Transverse colon (tissue), 3 donors: Measurements from ENCODE around the gene SGCA.

ENCODE experiments used
- EP300 ChIP-seq: sonication (generic); formaldehyde crosslinking; IDR thresholded peaks from one replicate; pipeline ENCODE4 v1.6.1; 2017; ENCODE audit warnings: antibody characterized with exemption, low read depth
- POLR2A ChIP-seq: fragments of 450-650 bp; IDR thresholded peaks from one replicate; pipeline ENCODE4 v1.6.1; 2016; ENCODE audit warnings: antibody characterized with exemption, mild to moderate bottlenecking, moderate library complexity
- TF ChIP-seq, protein P1 (sequence below), 5 experiments: fragments of 200-600 bp in 3 of 5; fragments of 450-650 bp in 2 of 5; sonication (generic) in 3 of 5; IDR thresholded peaks; 1 replicate in 2 of 5; 2 replicates in 3 of 5; pipeline ENCODE4 v1.5.1; 2016 to 2017; ENCODE audit warnings: antibody characterized with exemption in 5 of 5, inconsistent platforms in 3 of 5, mild to moderate bottlenecking in 2 of 5, moderate library complexity in 1 of 5

DNA sequence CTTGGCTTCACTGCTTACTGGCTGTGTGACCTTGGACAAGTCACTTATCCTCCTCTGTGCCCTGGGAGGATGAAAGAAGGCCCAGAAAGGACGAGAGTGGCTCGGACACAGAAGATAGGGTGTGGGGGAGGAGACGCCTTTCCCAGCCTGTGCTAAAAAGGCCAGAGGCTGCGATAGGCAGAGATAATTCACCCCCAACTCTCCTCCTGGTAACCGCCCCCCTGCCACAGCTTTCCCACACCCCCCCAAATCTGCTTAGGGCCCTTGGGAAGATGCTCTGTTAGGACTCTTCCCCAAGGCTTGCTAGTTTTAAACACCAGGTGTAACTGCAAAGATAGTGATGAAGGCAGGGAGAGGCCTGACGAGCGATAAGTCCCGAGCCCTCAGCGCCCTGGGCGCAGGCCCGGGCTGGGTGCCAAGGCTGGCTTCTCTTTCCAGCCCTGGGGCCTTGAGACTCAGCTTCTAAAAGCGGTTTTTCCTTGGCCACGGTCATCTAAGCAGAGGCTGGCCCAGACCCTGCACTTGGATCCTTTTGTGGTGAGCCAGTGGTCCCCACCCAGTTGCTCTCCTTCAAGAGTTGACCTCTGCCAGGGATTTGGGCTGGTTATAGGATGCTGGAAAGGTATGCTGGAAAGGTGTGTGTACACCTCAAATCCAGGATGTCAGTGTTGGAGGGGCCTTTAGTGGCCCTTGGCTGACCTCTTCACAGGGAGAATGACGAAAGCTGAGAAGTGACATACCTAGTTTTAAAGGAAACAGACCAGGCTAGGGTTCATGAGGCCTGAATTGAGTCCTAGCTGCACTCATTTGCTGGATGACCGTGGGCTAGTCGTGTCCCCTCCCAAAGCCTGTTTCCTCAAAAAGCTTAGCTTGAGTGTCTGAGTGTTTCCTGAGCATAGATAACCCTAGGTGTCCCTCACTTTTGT is 11.9 kb upstream of the SGCA start:
- TF ChIP-seq, protein P1, sequence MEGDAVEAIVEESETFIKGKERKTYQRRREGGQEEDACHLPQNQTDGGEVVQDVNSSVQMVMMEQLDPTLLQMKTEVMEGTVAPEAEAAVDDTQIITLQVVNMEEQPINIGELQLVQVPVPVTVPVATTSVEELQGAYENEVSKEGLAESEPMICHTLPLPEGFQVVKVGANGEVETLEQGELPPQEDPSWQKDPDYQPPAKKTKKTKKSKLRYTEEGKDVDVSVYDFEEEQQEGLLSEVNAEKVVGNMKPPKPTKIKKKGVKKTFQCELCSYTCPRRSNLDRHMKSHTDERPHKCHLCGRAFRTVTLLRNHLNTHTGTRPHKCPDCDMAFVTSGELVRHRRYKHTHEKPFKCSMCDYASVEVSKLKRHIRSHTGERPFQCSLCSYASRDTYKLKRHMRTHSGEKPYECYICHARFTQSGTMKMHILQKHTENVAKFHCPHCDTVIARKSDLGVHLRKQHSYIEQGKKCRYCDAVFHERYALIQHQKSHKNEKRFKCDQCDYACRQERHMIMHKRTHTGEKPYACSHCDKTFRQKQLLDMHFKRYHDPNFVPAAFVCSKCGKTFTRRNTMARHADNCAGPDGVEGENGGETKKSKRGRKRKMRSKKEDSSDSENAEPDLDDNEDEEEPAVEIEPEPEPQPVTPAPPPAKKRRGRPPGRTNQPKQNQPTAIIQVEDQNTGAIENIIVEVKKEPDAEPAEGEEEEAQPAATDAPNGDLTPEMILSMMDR (IDR thresholded peaks at IDR 0.05) = no peak
- no peak for TF ChIP-seq POLR2A
- no peak for TF ChIP-seq EP300
